Measurements from ENCODE around the gene PXMP2.

PXMP2 gene

GRCh38 chr12:132660052-132660451 is 27.3 kb upstream of the PXMP2 start:
- no peak for DNase-seq (ENCODE audit: low read depth, low spot score)

GRCh38 chr12:132660996-132661395 is 26.4 kb upstream of the PXMP2 start:
- DNase-seq (ENCODE audit: low read depth, low spot score): no peak

DNA sequence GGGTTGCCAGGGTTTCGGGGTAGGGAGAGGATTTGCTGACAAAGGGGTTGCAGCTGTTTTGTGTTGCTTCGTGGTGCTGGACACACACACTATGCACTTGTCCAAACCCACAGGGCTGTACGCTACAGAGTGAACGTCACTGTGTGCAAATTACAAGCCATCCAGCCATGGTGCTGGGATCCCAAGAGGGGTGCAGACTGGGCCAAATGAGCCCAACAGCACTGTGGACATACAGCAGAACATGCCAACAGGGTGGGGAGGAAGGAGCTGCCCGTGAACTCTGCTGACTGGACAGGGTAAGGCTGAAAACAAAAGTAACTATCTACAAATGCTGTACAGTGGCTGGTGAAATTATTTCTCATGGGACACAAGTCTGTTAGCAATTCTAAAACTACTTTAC is 25.4 kb upstream of the PXMP2 start:
- no peak for DNase-seq (ENCODE audit: low read depth, low spot score)

DNA sequence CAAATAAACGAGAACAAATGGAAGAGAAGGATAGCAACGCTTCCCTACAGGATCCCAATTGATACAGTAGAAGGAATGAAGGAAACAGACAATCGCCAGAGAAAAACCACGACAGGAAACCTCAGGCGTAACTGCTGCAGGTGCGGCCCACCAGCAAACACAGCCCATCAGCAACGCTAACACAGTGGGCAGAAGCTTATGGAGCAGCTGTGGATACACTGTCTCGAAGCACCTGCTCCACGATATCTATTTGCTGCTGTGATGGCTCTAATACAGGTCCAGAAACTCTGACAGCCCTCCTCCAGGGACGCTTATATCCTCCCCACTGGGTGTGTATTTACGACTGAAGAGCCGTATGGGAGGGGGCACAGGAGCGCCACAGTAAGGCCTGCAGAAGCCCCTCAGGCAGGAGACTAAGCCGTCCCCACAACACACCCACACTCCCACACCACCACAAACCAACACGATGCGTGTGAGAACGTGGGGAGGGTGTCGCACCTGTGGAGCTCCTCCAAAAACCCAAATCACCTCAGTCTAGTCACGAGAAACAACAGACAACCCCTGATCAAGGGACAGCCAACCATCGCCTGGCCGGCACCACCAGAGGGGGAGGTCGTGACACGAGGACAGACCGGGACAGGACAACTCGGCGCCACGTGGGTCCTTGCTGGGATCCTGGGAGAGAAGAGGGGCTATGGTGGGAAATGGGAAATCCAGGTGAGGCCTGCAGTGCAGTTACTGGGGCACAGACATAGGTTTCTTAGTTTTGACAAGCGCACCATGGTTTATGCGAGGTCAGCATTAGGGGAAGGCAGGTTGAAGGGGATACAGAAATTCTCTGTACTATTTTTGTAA is 24.3 kb upstream of the PXMP2 start:
- no peak for DNase-seq (ENCODE audit: low read depth, low spot score)

GRCh38 chr12:132664206-132665148 is 22.9 kb upstream of the PXMP2 start:
- DNase-seq (ENCODE audit: low read depth, low spot score): no peak

- no peak for DNase-seq (ENCODE audit: low read depth, low spot score)
Observed at GRCh38 chr12:132665149-132665491, 22.3 kb upstream of the PXMP2 start.

GRCh38 chr12:132665794-132666193 is 21.6 kb upstream of the PXMP2 start:
- no peak for DNase-seq (ENCODE audit: low read depth, low spot score)

GRCh38 chr12:132668191-132669088 is 18.9 kb upstream of the PXMP2 start:
- no peak for DNase-seq (ENCODE audit: low read depth, low spot score)

GRCh38 chr12:132669166-132669879 is 18.1 kb upstream of the PXMP2 start:
- no peak for DNase-seq (ENCODE audit: low read depth, low spot score)

- DNase-seq (ENCODE audit: low read depth, low spot score): no peak
Observed at GRCh38 chr12:132672116-132672515, 15.3 kb upstream of the PXMP2 start.

- no peak for DNase-seq (ENCODE audit: low read depth, low spot score)
Observed at GRCh38 chr12:132672678-132673077, 14.7 kb upstream of the PXMP2 start.

DNA sequence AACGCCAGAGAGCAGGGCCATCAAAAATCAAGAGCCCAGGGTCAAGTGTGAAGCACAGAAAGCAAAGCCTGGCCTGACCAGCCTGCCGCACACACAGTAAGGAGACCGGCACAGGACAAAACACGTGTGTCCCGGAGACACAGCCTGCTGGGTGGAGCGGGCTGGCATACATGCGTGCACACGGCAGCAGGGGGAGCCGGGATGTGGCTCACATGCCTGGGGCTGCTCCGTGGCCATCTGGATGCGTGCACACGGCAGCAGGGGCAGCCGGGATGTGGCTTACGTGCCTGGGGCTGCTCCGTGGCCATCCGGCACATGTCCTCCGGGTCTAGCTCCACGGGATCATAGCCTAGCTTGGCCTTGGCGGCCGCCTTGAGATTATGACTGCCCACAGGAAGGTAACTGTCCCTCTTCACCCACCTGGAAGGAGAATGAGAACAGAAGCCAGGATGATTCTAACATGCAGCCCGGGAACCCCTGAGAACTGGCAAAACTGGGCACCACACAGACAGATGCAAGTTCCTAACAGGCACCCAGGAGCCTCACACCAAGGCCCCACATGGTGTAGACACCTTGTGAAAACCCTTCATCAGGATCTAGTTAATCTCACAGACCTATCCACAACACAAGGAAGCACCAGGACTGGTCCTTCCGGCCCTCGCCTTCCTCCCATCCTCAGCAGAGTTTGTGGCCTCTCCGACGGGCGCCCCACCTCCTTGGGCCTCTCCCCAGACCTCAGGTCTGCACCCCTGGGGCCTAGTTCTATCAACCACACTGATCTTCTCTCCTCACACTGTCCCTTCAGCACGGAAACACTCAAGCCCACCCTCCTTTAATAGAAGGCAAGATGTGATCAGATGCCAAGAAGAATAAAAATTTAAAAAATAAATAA is 13.9 kb upstream of the PXMP2 start:
- no peak for DNase-seq (ENCODE audit: low read depth, low spot score)

- DNase-seq (ENCODE audit: low read depth, low spot score): no peak
Observed at GRCh38 chr12:132674561-132674960, 12.8 kb upstream of the PXMP2 start.

- no peak for DNase-seq (ENCODE audit: low read depth, low spot score)
Observed at GRCh38 chr12:132675757-132676432, 11.5 kb upstream of the PXMP2 start.

DNA sequence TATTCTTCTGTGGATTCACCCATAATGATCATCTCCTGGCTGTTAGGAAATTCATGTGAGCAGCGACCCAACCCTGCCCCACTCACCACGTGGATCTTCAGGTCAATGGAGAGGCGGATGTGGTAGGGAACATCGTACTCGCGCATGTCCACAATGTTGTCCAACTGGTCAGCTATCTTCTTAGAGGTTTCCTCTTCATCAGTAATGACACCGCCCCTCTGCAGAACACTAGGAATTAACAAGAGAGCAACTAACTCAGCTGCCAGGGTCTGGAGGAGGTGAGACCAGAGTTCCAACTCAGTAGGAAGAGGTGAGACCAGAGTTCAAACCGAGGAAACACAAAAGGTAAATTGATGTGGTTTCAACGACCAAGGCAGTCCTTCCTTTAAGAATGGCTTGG is 9.9 kb upstream of the PXMP2 start:
- DNase-seq (ENCODE audit: low read depth, low spot score): no peak

DNA sequence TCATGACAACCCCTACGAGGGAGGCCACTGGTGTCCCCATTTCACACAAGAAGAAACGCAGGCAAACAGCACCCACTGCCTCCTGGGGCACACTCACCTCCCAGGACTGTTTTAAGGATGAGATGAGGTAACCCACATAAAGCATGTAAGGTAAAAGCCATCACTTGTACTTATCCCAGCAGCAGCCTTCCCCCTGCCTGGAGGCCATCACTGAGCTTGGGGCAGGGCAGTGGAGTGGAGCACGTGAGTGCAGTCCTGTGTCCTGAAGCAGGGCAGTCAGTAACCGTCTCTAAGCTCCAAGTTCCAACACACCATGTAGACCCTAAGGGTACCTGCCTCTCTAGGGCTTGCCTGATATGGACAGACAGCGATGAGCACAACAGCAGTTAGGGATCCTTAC is 2.0 kb upstream of the PXMP2 start:
- DNase-seq (ENCODE audit: low read depth, low spot score): no peak

- no peak for DNase-seq (ENCODE audit: low read depth, low spot score)
Observed at GRCh38 chr12:132686825-132687210, 569 bp upstream of the PXMP2 start.

DNA sequence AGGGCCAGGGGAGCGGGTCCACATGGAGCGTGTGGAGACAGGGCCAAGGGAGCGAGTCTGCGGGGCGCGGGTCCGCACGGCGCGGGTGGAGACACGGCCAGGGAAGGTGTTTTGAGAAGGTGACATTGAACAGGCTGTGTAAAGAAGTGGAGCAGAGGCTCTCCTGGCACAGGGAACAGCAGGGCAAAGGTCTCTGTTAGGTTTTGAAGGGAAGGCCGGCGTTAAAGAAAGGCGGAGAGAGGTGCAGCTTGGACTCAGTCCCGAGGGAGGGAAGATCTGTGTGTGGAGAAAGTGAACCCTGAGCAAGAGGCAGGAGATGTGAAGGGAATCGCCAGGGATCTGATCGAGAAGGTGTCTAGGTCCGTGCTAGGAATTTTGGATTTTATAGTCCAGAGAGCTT is 1.8 kb downstream of the PXMP2 start:
- no peak for DNase-seq (ENCODE audit: low read depth, low spot score)

GRCh38 chr12:132690112-132690511 is 2.7 kb downstream of the PXMP2 start:
- no peak for DNase-seq (ENCODE audit: low read depth, low spot score)
